Left hindlimb (tissue), 1 donor: ENCODE data around the gene SRGAP1.

Experiments
- DNase-seq: peaks from one replicate; pipeline ENCODE4 v3.0.0-alpha.2; 2018

Gene SRGAP1

DNA sequence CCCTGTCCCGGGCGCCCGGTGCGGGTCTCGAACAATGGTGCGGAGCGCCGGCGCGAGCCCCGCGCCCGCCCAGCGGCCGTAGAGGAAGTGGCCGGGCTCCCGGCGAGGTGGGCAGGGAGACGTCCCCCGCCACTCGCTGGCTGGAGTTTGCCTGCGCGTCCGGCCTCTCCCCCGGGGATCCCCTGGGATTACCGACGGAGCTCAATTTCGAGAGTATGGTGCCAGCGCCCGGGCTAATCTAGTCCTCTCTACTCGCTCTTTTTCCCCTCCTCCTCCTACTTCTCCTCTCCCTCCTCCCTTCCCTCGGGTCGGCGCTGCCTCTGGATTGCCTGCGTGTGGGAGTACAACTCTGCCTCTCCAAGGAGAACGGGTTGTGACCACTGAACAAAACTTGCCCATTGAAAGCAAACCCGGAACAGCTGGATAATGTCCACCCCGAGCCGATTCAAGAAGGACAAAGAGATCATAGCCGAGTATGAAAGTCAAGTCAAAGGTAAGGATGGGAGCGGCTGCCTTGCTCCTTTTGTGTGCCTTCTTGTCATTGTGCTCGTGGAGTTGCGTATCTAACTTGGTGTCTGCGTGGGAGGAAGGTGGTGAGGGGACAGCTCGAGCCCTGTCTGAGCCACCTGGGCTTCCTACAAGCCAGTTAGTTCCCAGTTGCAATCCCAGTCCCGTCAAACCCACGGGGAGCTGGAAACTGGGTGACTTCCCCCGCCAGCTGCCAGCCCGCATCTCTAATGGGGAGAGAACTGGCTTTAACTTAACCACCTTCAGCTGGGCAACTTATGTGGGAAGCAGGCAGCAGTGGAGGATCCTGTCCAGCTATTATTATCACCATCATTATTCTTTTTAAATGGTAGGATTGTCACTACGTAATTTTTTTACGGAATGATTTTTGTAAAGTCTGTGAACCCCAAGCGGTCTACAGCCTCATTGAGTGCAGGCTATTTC is at the start of gene SRGAP1:
SRGAP1 (plus strand) TSS at position 310 of the 951 bp plus-strand sequence; CDS start at position 427, 117 bp downstream.
- DNase-seq = peak; percentile 82

DNA sequence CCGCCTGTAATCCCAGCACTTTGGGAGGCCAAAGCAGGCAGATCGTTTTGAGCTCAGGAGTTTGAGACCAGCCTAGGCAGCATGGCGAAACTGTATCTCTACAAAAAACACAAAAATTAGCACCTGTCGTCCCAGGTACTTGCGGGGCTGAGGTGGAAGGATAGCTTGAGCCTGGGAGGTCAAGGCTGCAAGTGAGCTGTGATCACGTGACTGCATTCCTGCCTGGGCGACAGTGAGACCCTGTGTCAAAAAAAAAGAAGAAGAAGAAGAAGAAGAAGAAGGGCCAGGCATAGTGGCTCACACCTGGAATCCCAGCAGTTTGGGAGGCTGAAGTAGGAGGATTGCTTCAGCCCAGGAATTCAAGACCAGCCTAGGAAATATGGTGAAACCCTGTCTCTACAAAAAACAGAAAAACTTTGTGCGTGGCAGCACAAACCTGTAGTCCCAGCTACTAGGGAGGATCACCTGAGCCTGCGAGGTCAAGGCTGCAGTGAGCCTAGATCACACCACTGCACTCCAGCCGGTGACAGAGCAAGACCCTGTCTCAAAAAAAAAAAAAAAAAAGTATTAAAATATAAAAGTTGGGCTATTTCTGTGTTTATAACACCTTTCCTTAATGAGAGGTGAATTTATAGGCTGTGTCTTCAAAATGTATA is 49.3 kb upstream of the SRGAP1 start:
- no peak for DNase-seq

DNA sequence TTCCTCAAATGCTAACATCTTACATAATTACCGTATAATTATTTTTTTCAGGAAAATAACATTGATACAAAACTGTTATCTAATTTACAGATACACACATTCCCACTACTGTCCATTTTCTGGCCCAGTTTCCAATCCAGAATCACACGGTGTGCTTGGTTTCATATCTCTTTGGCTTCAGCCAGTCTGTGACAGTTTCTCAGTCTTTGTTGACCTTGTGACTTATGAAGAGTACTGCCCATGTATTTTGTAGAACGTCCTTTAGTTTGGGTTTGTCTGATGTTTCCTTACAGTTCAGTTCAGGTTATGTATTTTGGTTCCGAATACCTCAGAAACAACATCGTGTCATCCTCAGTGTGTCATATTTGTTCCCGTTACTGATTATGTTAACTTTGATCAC is 48.6 kb upstream of the SRGAP1 start:
- no peak for DNase-seq

DNA sequence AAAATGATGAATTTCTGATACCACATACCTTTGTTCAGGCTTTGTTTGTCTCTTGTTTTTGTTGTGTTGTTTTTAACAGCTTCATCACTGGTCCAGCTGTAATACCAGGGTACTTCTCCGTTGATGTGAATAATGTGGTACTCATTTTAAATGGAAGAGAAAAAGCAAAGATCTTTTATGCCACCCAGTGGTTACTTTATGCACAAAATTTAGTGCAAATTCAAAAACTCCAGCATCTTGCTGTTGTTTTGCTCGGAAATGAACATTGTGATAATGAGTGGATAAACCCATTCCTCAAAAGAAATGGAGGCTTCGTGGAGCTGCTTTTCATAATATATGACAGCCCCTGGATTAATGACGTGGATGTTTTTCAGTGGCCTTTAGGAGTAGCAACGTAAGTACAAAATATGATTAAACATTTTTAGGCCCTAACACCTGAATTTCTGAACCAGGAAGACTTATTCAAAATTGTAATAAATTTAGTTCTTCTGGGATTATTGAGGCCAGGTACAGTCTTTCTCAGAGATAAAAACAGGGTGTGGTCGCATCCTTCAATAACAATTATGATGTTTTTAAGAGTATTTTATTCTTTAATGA is 42.4 kb upstream of the SRGAP1 start:
- no peak for DNase-seq

DNA sequence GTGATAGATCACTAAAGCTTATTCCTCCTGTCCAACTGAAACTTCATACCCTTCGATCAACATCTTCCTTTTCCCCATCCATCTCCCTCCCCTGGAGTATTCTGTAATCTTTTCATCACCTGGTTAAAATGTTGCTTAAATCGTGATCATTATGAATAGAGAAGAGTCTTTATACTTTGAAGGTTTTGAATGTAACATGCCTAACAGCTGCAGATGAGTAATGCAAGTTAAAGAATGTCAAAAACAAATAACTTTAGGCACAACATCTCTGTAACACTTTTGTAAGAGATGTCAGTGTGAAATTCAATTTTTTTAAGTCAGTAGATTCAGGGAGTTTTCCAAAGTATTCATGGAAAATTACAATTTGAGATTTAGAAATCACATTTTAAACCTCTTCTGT is 39.8 kb upstream of the SRGAP1 start:
- DNase-seq = no peak

DNA sequence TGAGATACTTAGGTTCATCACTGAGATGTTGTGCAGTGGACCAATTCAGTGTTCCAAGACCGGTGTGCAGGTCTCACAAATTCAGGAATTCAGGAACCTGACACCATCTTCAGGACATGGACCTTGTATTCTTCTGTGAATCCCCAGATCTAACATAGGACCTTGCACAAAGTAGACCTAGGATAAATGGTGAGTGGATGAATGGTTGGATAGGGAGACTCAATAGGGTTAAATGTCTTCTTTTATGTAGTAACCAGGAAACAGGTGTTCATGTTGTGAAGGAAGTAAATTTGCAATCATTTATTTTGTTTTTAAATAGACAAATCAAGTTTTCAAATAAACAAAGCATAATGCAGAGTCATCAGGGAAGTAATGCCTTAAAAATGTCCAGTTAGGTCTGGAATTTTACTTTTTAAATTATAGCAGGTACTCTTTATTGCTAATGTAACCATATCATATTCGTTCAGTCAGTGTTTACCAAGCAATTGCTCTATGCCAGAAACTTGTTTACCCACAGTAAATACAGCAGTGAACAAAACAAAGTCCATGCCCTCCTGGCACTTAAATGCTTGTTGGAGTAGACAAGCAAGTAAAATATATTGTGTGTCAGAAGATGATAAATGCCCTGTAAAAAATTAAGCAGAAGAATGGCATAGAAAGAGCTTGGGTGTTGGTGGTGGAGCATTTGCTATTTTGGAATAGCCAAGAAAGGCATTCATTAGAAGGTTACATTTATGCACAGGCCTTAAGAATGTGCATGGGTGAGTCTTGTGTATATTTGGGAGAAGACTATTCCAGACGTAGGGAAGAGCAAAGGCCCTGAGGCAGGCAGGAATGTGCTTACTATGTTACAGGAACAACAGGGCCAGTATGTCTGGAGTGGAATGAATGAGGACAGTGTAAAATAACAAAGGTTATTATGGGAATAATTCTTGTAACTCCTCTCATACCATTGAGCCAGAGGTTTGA is 38.5 kb upstream of the SRGAP1 start:
- no peak for DNase-seq

DNA sequence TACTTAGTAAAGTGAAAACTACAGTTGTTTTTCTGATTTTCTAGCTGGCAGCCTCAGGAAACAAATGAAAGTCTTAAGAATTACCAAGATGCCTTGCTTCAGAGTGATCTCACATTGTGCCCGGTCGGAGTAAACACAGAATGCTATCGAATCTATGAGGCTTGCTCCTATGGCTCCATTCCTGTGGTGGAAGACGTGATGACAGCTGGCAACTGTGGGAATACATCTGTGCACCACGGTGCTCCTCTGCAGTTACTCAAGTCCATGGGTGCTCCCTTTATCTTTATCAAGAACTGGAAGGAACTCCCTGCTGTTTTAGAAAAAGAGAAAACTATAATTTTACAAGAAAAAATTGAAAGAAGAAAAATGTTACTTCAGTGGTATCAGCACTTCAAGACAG is 35.9 kb upstream of the SRGAP1 start:
- DNase-seq = no peak

DNA sequence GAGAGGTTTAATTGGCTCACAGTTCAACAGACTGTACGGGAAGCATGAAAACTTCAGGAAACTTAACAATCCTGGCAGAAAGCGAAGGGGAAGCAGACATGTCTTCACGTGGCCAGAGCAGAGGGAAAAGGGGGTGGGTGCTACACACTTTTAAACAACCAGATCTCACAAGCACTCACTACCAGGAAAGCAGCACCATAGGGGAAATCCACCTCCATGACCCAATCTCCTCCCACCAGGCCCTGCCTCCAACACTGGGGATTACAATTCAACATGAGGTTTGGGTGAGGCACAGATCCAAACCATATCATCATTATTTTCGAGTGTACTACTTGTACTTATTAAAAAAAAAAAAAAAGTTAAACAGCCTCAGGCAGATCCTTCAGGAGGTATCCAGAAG is 34.9 kb upstream of the SRGAP1 start:
- DNase-seq = no peak

DNA sequence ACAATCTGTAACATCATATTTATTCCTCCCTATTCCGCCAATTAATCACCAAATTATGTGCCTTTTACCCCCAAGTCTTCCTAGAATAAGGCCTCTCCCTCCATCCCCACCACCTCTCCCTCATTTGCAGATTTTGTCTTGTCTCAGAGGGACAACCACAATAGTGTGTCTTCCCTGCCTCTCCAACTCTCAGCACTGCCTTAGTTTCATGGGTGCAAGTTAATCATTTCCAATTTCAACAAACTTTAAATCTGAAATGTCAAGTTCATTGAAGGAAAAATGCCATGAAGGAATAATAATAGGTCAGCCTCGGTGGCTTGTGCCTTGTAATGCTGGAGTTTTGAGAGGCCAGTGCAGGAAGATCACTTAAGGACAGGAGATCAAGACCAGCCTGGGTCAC is 33.2 kb upstream of the SRGAP1 start:
- DNase-seq = no peak

DNA sequence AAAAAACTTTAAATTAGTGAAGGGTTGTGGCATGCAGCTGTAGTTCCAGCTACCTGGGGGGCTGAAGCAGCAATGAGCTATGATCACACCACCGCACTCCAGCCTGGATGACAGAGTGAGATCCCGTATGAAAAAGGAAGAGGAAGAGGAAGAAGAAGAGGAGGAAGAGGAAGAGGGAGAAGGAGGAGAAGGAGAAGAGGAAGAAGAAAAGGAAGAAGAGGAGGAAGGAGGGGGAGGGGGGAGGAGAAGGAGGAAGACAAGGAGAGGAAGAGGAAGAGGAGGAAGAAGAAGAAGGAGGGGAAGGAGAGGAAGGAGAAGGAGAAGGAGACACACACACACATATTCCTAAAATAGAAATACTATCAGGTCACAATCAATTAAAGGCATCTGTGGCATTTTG is 32.7 kb upstream of the SRGAP1 start:
- DNase-seq = no peak

DNA sequence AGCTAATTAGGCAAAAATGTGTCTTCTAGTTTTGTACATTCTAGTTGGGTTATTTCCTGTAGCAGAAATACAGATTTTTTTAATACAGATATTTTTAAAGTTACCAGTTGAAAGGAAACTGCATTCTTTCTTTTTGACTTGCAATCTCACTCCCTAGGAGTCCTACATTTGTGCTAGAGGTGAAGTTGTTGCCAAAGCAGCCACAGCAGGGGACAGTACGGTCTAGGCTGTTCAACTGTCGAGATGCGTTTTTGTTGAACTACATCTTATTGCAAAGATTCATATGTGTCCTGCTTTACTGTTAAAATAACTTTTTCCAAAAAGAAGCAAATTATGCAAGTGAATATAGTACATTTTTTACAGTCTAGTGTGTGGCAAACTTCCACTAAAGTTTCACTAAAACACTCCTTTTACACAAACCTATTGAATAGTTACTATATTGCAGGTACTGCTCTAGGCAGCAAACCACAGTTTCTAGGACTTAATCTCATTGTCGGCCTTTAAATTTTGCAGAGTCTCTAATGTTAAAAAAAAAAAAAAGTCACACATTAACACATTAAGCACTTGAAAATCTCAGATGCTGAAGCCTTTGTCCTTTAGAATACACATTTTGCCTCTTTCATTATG is 30.2 kb upstream of the SRGAP1 start:
- no peak for DNase-seq

DNA sequence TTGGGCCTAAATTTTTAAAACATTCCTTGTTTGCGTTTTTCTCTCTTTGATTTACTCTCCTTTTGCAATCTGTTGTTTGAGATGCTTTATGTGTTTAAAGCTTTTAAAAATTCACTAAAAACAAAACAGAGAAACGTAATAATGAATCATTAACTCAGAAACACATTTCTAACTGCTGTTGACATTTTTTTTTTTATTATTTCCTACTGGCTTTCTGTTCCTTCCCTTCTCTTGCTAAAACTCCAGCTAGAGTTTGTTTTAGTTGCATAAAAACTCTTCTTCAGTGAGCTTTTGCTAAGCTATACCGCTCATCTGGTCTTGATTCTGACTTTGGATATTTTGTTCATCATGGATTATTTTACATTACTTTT is 29.0 kb upstream of the SRGAP1 start:
- DNase-seq = no peak

DNA sequence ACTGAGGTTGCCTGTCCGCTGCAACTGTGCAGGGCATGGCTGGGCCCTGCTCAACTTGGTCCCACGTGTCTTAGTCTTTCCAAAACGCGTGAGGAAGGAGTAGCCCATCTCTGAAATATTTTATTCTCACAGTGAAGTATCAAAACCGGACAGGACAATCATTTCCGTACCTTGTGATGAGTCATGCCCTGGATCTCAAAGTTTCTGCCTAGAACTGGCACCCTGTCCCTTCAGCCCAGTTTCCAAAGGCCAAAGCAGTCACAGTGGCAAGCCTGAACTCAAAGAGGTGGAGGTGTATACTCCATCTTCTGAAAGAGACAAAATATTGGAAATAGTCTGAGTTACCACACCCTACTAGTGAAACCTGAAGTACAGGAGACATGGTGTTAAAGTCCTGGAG is 28.5 kb upstream of the SRGAP1 start:
- DNase-seq = no peak

DNA sequence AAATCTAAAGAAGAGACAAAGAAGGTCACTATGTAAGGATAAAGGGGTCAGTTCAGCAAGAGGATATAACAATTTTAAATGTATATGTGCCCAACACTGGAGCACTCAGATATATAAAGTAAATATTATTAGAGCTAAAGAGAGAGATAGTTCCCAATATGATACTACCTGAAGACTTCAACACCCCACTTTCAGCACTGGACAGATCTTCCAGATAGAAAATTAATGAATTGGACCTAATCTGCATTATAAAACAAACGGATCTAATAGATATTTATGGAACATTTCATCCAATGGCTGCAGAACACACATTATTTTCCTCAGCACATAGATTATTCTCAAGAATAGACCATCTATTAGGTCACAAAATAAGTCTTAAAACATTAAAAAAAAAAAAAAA is 24.1 kb upstream of the SRGAP1 start:
- no peak for DNase-seq

DNA sequence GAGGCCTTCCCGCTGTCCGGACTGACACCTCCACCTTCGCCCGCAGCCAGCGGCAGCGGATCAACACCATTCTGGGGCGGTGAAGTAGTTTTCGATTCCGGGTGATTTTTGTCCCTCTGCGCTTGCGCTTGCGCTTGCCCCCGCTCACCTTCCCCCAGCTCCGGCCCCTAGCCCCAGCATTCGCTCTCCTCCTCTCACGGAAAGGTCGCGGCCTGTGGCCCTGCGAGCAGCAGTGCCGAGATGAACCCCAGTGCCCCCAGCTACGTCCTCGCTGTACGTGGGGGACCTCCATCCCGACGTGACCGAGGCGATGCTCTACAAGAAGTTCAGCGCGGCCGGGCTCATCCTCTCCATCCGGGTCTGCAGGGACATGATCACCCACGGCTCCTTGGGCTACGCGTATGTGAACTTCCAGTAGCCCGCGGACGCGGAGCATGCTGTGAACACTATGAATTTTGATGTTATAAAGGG is 22.7 kb upstream of the SRGAP1 start:
- peak; percentile 38 for DNase-seq

DNA sequence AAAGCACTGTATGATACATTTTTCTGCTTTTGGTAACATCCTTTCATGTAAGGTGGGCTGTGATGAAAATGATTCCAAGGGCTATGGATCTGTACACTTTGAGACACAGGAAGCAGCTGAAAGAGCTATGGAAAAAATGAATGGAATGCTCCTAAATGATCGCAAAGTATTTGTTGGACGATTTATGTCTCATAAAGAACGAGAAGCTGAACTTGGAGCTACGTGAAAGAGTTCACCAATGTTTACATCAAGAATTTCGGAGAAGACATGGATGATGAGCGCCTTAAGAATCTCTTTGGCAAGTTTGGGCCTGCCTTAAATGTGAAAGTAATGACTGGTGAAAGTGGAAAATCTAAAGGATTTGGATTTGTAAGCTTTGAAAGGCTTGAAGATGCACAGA is 22.1 kb upstream of the SRGAP1 start:
- no peak for DNase-seq

DNA sequence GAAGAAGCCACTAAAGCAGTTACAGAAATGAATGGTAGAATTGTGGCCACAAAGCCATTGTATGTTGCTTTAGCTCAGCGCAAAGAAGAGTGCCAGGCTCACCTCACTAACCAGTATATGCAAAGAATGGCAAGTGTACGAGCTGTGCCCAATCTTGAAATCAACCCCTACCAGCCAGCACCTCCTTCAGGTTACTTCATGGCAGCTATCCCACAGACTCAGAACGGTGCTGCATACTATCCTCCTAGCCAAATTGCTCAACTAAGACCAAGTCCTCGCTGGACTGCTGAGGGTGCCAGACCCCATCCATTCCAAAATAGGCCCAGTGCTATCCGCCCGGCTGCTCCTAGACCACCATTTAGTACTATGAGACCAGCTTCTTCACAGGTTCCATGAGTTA is 21.5 kb upstream of the SRGAP1 start:
- DNase-seq = no peak

DNA sequence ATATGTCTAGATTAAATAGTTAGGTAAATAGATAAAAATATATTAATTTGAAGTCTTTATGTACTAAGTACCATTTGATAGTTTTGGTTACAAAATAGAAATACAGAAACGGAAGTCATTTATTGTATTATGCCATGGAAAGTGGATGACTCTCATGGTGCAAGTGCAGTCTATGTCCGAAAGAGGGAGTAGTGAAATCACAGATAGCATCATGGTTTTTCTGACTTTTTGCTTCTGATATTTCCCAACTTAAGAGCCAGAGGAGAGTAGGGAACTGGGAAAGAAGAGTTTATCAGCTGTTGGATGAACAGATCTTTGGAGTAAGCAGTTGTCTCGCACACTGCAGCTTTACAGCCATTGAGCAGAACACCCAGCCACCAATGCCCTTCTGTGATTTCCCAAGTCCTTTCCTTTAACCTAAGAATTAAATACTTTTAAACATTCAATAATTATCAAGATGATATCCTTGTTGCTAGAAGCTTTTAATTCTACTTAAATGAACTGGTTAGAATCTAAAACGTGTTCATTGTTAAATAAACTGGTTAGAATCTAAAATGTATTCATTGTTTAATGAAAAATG is 18.4 kb upstream of the SRGAP1 start:
- DNase-seq = no peak

DNA sequence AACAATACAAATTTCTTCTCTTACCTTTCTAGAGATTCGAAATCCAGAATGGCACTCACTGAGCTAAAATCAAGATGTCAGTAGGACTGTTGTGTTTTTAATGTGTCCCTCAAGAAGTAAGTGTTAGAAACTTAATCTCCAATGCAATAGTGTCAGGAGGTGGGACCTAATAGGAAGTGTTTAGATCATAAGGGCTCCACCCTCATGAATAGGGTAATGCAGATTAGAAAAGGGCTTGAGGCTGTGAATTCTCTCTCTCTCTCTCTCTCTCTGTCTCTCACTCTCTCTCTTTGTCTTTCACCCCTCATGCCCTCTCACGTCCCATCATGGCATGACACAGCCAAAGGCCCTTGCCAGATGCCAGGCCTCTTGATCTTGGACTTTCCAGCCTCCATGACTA is 15.6 kb upstream of the SRGAP1 start:
- DNase-seq = no peak

DNA sequence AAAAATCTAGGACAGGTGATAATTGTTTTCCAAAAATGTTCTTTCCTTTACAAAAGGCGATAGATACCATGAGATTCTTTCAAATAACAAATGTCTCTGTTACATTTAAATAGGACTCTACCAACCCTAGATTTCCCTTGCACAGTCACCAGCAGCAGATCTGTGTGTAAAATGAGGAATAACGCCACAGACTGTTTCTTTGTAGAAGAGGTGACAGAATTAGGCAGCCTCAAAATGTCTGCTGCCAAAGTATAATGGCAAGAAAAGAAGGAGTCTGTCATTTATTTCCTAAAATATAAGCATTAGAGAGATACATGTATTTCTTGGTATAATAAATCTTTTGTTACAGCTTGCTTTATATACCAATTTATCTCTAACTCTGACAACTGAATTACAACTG is 8.5 kb upstream of the SRGAP1 start:
- DNase-seq = no peak

DNA sequence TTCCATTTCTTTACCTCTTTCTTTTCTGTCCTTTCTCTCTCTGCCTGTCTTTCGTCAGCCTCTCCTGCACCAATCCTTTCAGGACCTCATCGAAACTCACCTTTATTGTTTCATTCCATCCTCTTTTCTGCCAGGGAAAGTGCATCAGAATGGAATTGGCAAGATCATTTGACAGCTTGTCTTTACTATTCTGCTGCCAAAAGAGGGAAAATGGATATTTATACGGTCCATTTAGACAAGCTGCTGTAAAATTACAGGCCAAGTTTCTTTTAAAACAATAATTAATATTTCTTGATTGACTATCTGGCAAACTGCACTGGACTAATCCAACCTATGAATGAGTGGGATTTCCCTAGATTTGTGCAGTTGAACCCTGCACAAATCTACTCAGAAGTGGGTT is 7.6 kb upstream of the SRGAP1 start:
- no peak for DNase-seq

DNA sequence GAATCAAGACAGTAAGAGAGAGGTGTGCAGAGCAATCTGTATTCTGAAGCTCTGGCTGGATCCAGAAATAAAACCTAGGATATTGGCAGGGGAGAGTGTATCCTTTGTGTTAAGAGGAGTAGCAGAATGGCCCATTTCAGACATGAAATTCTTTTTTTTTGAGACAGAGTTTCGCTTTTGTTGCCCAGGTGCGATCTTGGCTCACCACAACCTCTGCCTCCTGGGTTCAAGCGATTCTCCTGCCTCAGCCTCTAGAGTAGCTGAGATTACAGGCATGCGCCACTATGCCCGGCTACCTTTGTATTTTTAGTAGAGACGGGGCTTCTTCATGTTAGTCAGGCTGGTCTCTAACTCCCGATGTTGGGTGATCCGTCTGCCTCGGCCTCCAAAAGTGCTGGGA is 6.1 kb upstream of the SRGAP1 start:
- DNase-seq = no peak
